ENCODE results near the gene AXIN1. TPM values are rescaled to one million over a fixed set of nuclear protein-coding genes. Genes with fewer than 3 reads are reported as not detected.
"Not testable (repeated sequence)": the region's sequence is repeated elsewhere in the genome, so short reads cannot be mapped to it uniquely, and the experiment has no call there.

Gene AXIN1
- polyA plus RNA-seq, 2 of the 4 experiments (the other 2 are of a cell fraction), result 8.7 to 19.3 TPM

DNA sequence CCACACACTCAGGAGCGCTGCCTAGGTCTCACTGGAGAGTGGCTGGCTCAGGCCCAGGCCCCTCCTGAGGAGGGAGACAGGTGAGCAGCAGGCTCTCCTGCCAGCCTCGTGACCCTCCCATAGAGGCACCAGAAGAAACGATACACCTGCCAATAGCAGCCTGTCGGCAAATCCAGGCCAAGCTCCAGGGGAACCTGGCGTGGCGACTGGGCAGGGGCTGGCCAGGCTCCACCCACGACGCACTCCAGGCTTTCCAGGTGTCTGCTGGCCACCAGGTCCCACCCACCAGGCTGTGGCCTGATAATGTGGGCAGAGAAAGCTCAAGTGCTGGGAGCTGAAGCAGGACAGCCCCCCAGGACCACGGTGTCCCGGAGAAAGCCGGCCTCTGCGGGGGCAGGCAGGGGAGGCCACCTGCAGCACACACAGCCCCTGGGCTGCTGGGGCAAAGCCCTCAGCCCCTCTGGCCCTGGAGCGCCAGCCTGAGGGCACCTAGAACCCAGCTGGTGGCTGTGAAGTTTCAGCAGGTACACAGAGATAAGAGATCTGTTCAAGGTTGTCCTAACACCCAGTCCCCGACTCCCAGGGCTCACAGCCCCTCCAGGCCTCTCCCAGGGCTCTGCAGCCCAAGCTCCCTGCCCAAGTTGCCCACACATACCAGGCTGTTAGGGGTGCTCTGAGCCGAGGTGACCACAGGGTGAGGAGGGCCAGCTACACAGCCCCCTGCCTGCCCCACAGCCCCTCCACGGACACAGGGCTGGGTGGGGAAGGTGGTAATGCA lies 26.8 kb upstream of the AXIN1 start (continued):
- no peak for TF ChIP-seq MYC (IDR thresholded peaks at IDR 0.05; ENCODE audit: borderline replicate concordance, low read length)
- no peak for TF ChIP-seq CBX8 (IDR thresholded peaks at IDR 0.05)

- CTCF ChIA-PET, result interaction anchor here (1.2 to 3.4 kb wide), 2 partner anchors 8 to 16 kb away, joined by 5 to 11 read pairs; partner anchors contain the start of gene MRPL28
- Histone ChIP-seq H3K4me3 (no peak overlapping the region), H3K9me3 (no peaks in the 10 kb centered on the region), H3K4me1 (peaks cover 10% of the 10 kb centered on the region; the same call in 2 of the 3 replicates), H3K4me2 (no peak overlapping the region), H3K27ac (no peak overlapping the region)
- WGBS (ENCODE audit: missing lambda C conversion rate), result 70% methylated on average over 7 of the region's 14 CpGs
- FAIRE-seq, result no peak
- TF ChIP-seq MAX (IDR thresholded peaks at IDR 0.05) (no peak), CBX8 (IDR thresholded peaks at IDR 0.05) (no peak), SREBF2 (IDR thresholded peaks at IDR 0.05) (no peak), RCOR1 (IDR thresholded peaks at IDR 0.05; ENCODE audit: low read depth, low read length) (no peak), PBX3 (IDR thresholded peaks at IDR 0.05) (no peak), ZNF302 (CRISPR knock-in tag; IDR thresholded peaks at IDR 0.05) (no peak), MYC (IDR thresholded peaks at IDR 0.05; ENCODE audit: borderline replicate concordance, low read length) (no peak), HDAC2 (IDR thresholded peaks at IDR 0.05) (no peak), NR3C1 (IDR thresholded peaks at IDR 0.05) (no peak), NFE2L2 (conservative IDR thresholded peaks at IDR 0.05; ENCODE audit: low read length) (no peak), FOSB (CRISPR knock-in tag; IDR thresholded peaks at IDR 0.05) (no peak), HOXB5 (CRISPR knock-in tag; IDR thresholded peaks at IDR 0.05) (no peak), EHMT2 (IDR thresholded peaks at IDR 0.05; ENCODE audit: low read depth) (no peak), ESRRA (IDR thresholded peaks at IDR 0.05; ENCODE audit: borderline replicate concordance, low read length) (no peak), E2F6 (IDR thresholded peaks at IDR 0.05; ENCODE audit: borderline replicate concordance, low read depth) (no peak), MAFK (IDR thresholded peaks at IDR 0.05; ENCODE audit: partially characterized antibody) (no peak)
- no peak for DNase-seq (ENCODE audit: low read depth in 1 of 2, low spot score in 1 of 2)
- no peak for ATAC-seq
- POLR2A ChIA-PET, result no interaction called here
Measured at GRCh38 chr16:378821-379182, 26.3 kb upstream of the AXIN1 start.

DNA sequence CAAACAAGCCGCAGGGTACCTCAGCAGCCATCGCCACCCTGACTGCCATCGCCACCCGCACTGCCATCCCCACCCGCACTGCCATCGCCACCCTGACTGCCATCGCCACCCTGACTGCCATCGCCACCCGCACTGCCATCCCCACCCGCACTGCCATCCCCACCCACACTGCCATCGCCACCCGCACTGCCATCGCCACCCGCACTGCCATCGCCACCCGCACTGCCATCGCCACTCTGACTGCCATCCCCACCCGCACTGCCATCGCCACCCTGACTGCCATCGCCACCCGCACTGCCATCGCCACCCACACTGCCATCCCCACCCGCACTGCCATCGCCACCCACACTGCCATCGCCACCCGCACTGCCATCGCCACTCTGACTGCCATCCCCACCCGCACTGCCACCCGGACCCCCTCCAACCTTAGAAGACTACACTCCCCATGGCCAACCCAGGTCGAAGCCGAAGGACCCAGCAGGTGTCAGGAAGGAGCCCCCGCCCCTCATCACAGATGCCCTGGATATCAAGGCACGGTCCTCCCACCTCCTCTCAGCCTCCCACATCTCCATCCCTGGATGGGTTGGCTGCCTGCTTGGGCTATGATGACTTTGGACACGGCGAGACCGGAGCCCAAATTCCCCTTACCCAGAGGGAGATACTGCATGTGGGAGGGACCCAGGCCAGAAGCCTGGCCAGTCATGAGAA lies 25.7 kb upstream of the AXIN1 start:
- FAIRE-seq; H3K27ac ChIP-seq; H3K4me2 ChIP-seq; POLR2A ChIA-PET; DNase-seq (ENCODE audit: low read depth in 1 of 2, low spot score in 1 of 2); H3K4me3 ChIP-seq; ATAC-seq; H3K9me3 ChIP-seq: not testable (repeated sequence)
- CTCF ChIA-PET, result interaction anchor here (3.4 kb wide), 1 partner anchor 16 kb away, joined by 11 read pairs; no protein-coding TSS in a partner anchor
- WGBS (ENCODE audit: missing lambda C conversion rate), result 98% methylated on average over 11 of the region's 36 CpGs
- H3K4me1 ChIP-seq, result peaks cover 10% of the 10 kb centered on the region; the same call in 2 of the 3 replicates

DNA sequence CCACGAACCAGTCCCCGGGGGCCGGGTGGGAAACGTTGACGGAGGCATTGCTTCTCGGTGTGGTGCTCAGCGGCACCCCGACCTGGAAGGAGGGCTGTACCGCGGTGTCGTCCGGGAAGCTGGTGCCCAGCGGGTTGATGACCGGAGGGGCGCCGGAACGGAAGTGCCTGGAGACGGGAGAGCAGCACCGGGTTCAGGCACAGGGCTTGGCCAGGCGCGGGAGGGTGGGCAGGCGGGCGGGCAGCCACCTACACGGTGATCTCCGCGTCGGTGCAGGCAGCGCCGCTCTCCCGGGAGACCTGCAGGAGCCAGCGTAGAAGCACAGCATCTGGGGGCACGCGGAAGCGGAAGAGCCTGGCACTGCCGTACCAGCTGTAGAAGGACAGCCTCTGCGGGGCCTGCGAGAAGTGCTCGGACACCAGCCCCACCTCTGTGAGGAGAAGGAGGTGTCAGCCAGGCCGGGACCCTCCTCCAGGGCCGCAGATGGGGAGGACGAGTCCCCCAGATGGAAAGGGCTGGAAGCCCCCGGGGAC lies 25.0 kb upstream of the AXIN1 start:
- FAIRE-seq (no peak), DNase-seq (ENCODE audit: low read depth in 1 of 2, low spot score in 1 of 2) (no peak), ATAC-seq (no peak)
- TF ChIP-seq FOSB (CRISPR knock-in tag; IDR thresholded peaks at IDR 0.05) (no peak), HOXB13 (CRISPR knock-in tag; IDR thresholded peaks at IDR 0.05; ENCODE audit: low read depth) (no peak), HOXA7 (CRISPR knock-in tag; IDR thresholded peaks at IDR 0.05) (no peak)
- TF ChIP-seq, protein P1, sequence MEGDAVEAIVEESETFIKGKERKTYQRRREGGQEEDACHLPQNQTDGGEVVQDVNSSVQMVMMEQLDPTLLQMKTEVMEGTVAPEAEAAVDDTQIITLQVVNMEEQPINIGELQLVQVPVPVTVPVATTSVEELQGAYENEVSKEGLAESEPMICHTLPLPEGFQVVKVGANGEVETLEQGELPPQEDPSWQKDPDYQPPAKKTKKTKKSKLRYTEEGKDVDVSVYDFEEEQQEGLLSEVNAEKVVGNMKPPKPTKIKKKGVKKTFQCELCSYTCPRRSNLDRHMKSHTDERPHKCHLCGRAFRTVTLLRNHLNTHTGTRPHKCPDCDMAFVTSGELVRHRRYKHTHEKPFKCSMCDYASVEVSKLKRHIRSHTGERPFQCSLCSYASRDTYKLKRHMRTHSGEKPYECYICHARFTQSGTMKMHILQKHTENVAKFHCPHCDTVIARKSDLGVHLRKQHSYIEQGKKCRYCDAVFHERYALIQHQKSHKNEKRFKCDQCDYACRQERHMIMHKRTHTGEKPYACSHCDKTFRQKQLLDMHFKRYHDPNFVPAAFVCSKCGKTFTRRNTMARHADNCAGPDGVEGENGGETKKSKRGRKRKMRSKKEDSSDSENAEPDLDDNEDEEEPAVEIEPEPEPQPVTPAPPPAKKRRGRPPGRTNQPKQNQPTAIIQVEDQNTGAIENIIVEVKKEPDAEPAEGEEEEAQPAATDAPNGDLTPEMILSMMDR (IDR thresholded peaks at IDR 0.05), result no peak
- Histone ChIP-seq H3K9me3 (no peaks in the 10 kb centered on the region), H3K4me2 (no peak overlapping the region), H3K27ac (no peak overlapping the region), H3K4me1 (peaks cover 5% of the 10 kb centered on the region; the same call in 2 of the 3 replicates), H3K4me3 (no peak overlapping the region)
- 91% methylated on average over 28 of the region's 42 CpGs for whole genome bisulfite sequencing (ENCODE audit: missing lambda C conversion rate)
- ChIA-PET CTCF (no interaction called here), POLR2A (no interaction called here)
